GM18951 (cell line): ENCODE measurements around the gene SNCAIP.

Experiments
- POLR2A ChIP-seq: IDR thresholded peaks from 4 replicates; pipeline ENCODE4 v1.6.1; 2011; ENCODE audit warnings: mild to moderate bottlenecking; ENCODE audit not compliant: insufficient read length, insufficient read depth; ENCODE audit errors: extremely low read depth
- in situ Hi-C: fragments of 300-500 bp; cut with MboI; formaldehyde crosslinking; loops from one replicate; pipeline ENCODE4 v1.12.0; 2022; ENCODE audit warnings: low sequenced_read_pairs, mixed read lengths, inconsistent platforms; ENCODE audit not compliant: unreplicated experiment

Gene SNCAIP

GRCh38 chr5:122311961-122312590 is at the start of gene SNCAIP:
Gene SNCAIP (plus strand): TSS chr5:122312237. CDS start chr5:122391135, 78,898 bp downstream.
- in situ Hi-C loops = no loop called here
- TF ChIP-seq POLR2A = no peak

GRCh38 chr5:122263352-122264030 is 48.5 kb upstream of the SNCAIP start:
- in situ Hi-C loops = no loop called here
- no peak for TF ChIP-seq POLR2A

- TF ChIP-seq POLR2A = no peak
- in situ Hi-C loops = no loop called here
Observed at GRCh38 chr5:122264610-122265009, 47.4 kb upstream of the SNCAIP start.

- TF ChIP-seq POLR2A = no peak
Observed at GRCh38 chr5:122267185-122267584, 44.9 kb upstream of the SNCAIP start.

GRCh38 chr5:122273696-122274095 is 38.3 kb upstream of the SNCAIP start:
- in situ Hi-C loops = no loop called here
- TF ChIP-seq POLR2A = no peak

More at GRCh38 chr5:122267185-122267584, 44.9 kb upstream of the SNCAIP start:
- in situ Hi-C loops = no loop called here

GRCh38 chr5:122283592-122283991 is 28.4 kb upstream of the SNCAIP start:
- in situ Hi-C loops = no loop called here
- TF ChIP-seq POLR2A = no peak

- in situ Hi-C loops = no loop called here
Observed at GRCh38 chr5:122286541-122286940, 25.5 kb upstream of the SNCAIP start.

GRCh38 chr5:122287101-122287500 is 24.9 kb upstream of the SNCAIP start:
- in situ Hi-C loops = no loop called here
- TF ChIP-seq POLR2A = no peak

More at GRCh38 chr5:122286541-122286940, 25.5 kb upstream of the SNCAIP start:
- no peak for TF ChIP-seq POLR2A

GRCh38 chr5:122291000-122291901 is 20.8 kb upstream of the SNCAIP start:
- in situ Hi-C loops = no loop called here
- TF ChIP-seq POLR2A = no peak

GRCh38 chr5:122292332-122292731 is 19.7 kb upstream of the SNCAIP start:
- TF ChIP-seq POLR2A = no peak
- in situ Hi-C loops = no loop called here

- no peak for TF ChIP-seq POLR2A
- in situ Hi-C loops = no loop called here
Observed at GRCh38 chr5:122295138-122295537, 16.9 kb upstream of the SNCAIP start.

GRCh38 chr5:122296871-122297270 is 15.2 kb upstream of the SNCAIP start:
- in situ Hi-C loops = no loop called here

GRCh38 chr5:122297587-122298298 is 14.3 kb upstream of the SNCAIP start:
- TF ChIP-seq POLR2A = no peak
- in situ Hi-C loops = no loop called here

More at GRCh38 chr5:122296871-122297270, 15.2 kb upstream of the SNCAIP start:
- TF ChIP-seq POLR2A = no peak
